Skeletal muscle tissue (tissue), 4 donors: ENCODE results near the gene ZBTB1. TPM values are rescaled to one million over a fixed set of nuclear protein-coding genes. Genes with fewer than 3 reads are reported as not detected.

Experiments
- H3K27ac ChIP-seq: one replicate; pipeline ENCODE4 v1.7.0; 2013; ENCODE audit warnings: mild to moderate bottlenecking, low read depth, low read length, inconsistent platforms
- H3K27me3 ChIP-seq, 3 donors: one replicate each; pipeline ENCODE4 v1.7.0; 2013; ENCODE audit warnings: low read length in 3 of 3; ENCODE audit not compliant: control insufficient read depth in 3 of 3, insufficient read depth in 3 of 3
- H3K36me3 ChIP-seq, 3 donors: one replicate each; pipeline ENCODE4 v1.7.0; 2013; ENCODE audit warnings: low read length in 3 of 3; ENCODE audit not compliant: control insufficient read depth in 3 of 3, insufficient read depth in 3 of 3
- H3K4me1 ChIP-seq, 3 donors: one replicate each; pipeline ENCODE4 v1.7.0; 2013; ENCODE audit warnings: low read length in 3 of 3, mild to moderate bottlenecking in 3 of 3; ENCODE audit not compliant: control insufficient read depth in 3 of 3, insufficient read depth in 3 of 3
- H3K4me3 ChIP-seq, 3 donors: one replicate each; pipeline ENCODE4 v1.7.0; 2013; ENCODE audit warnings: low read length in 3 of 3
- H3K9ac ChIP-seq, 3 donors: one replicate each; pipeline ENCODE4 v1.7.0; 2013; ENCODE audit warnings: low read length in 3 of 3, mild to moderate bottlenecking in 3 of 3, moderate library complexity in 2 of 3, low read depth in 1 of 3
- H3K9me3 ChIP-seq, 3 donors: one replicate each; pipeline ENCODE4 v1.7.0; 2013; ENCODE audit warnings: low read length in 3 of 3; ENCODE audit not compliant: control insufficient read depth in 3 of 3
- total RNA-seq: library from RNA; depleted of rRNA; stranded (reverse); fragments of >200 nt; gene quantifications from one replicate; pipeline ENCODE4 v1.2.3, GENCODE V29; 2014
- donor health status: Osteomylitis.

The ZBTB1 gene
- total RNA-seq, 1 donor from 2014 or later = 32.9 TPM

GRCh38 chr14:64467566-64467965 is 37.0 kb upstream of the ZBTB1 start:
- no peaks in the 10 kb centered on the region for H3K36me3 ChIP-seq
- H3K27me3 ChIP-seq = no peaks in the 10 kb centered on the region
- no peak overlapping the region for H3K27ac ChIP-seq
- no peaks in the 10 kb centered on the region for H3K9me3 ChIP-seq
- H3K4me1 ChIP-seq = peaks cover 5 to 8% (median 7%) of the 10 kb centered on the region in 3 donors
- H3K4me3 ChIP-seq = no peak overlapping the region
- no peak overlapping the region for H3K9ac ChIP-seq

- no peaks in the 10 kb centered on the region for H3K27me3 ChIP-seq
- peaks cover 5 to 8% (median 7%) of the 10 kb centered on the region in 3 donors for H3K4me1 ChIP-seq
- H3K9ac ChIP-seq = no peak overlapping the region
Measured at GRCh38 chr14:64468451-64468850, 36.1 kb upstream of the ZBTB1 start.

GRCh38 chr14:64474041-64474440 is 30.5 kb upstream of the ZBTB1 start:
- H3K9me3 ChIP-seq = no peaks in the 10 kb centered on the region
- no peaks in the 10 kb centered on the region for H3K4me1 ChIP-seq
- H3K27me3 ChIP-seq = no peaks in the 10 kb centered on the region
- H3K9ac ChIP-seq = no peak overlapping the region
- no peak overlapping the region for H3K4me3 ChIP-seq
- no peaks in the 10 kb centered on the region for H3K36me3 ChIP-seq
- no peak overlapping the region for H3K27ac ChIP-seq

More at GRCh38 chr14:64468451-64468850, 36.1 kb upstream of the ZBTB1 start:
- Histone ChIP-seq H3K36me3 (no peaks in the 10 kb centered on the region), H3K27ac (no peak overlapping the region), H3K4me3 (no peak overlapping the region), H3K9me3 (no peaks in the 10 kb centered on the region)

GRCh38 chr14:64474698-64475097 is 29.9 kb upstream of the ZBTB1 start:
- no peaks in the 10 kb centered on the region for H3K9me3 ChIP-seq
- H3K4me3 ChIP-seq = no peak overlapping the region
- no peaks in the 10 kb centered on the region for H3K27me3 ChIP-seq
- no peak overlapping the region for H3K9ac ChIP-seq
- no peak overlapping the region for H3K27ac ChIP-seq
- no peaks in the 10 kb centered on the region for H3K4me1 ChIP-seq
- H3K36me3 ChIP-seq = no peaks in the 10 kb centered on the region

GRCh38 chr14:64475585-64476273 is 28.8 kb upstream of the ZBTB1 start:
- no peak overlapping the region for H3K4me3 ChIP-seq
- H3K9me3 ChIP-seq = no peaks in the 10 kb centered on the region
- H3K9ac ChIP-seq = no peak overlapping the region
- no peaks in the 10 kb centered on the region for H3K36me3 ChIP-seq
- H3K4me1 ChIP-seq = no peaks in the 10 kb centered on the region
- H3K27me3 ChIP-seq = no peaks in the 10 kb centered on the region
- H3K27ac ChIP-seq = no peak overlapping the region

GRCh38 chr14:64476438-64476837 is 28.1 kb upstream of the ZBTB1 start:
- Histone ChIP-seq H3K27me3 (no peaks in the 10 kb centered on the region), H3K4me3 (no peak overlapping the region), H3K4me1 (no peaks in the 10 kb centered on the region), H3K36me3 (no peaks in the 10 kb centered on the region), H3K27ac (no peak overlapping the region), H3K9me3 (no peaks in the 10 kb centered on the region), H3K9ac (no peak overlapping the region)

- Histone ChIP-seq H3K27me3 (no peaks in the 10 kb centered on the region), H3K9me3 (no peaks in the 10 kb centered on the region), H3K27ac (no peak overlapping the region), H3K4me1 (no peaks in the 10 kb centered on the region), H3K4me3 (no peak overlapping the region), H3K36me3 (no peaks in the 10 kb centered on the region), H3K9ac (no peak overlapping the region)
Measured at GRCh38 chr14:64478634-64479250, 25.8 kb upstream of the ZBTB1 start.

- H3K4me3 ChIP-seq = no peak overlapping the region
- H3K27me3 ChIP-seq = no peaks in the 10 kb centered on the region
- H3K9ac ChIP-seq = no peak overlapping the region
- H3K36me3 ChIP-seq = peaks cover 2 to 22% (median 17%) of the 10 kb centered on the region in 3 donors
- H3K27ac ChIP-seq = no peak overlapping the region
- peaks cover 2 to 6% (median 4%) of the 10 kb centered on the region in 3 donors for H3K4me1 ChIP-seq
- no peaks in the 10 kb centered on the region for H3K9me3 ChIP-seq
Measured at GRCh38 chr14:64488590-64489099, 15.9 kb upstream of the ZBTB1 start.

GRCh38 chr14:64491637-64492036 is 12.9 kb upstream of the ZBTB1 start:
- Histone ChIP-seq H3K4me3 (no peak overlapping the region), H3K4me1 (peaks cover 2 to 6% (median 4%) of the 10 kb centered on the region in 3 donors), H3K9ac (no peak overlapping the region), H3K27me3 (no peaks in the 10 kb centered on the region), H3K27ac (no peak overlapping the region), H3K36me3 (peaks cover 2 to 17% (median 16%) of the 10 kb centered on the region in 3 donors), H3K9me3 (no peaks in the 10 kb centered on the region)

GRCh38 chr14:64493455-64493854 is 11.1 kb upstream of the ZBTB1 start:
- peaks cover 0 to 11% (median 10%) of the 10 kb centered on the region in 3 donors for H3K4me1 ChIP-seq
- no peak overlapping the region for H3K9ac ChIP-seq
- no peak overlapping the region for H3K4me3 ChIP-seq
- no peak overlapping the region for H3K27ac ChIP-seq
- H3K9me3 ChIP-seq = no peaks in the 10 kb centered on the region
- no peaks in the 10 kb centered on the region for H3K27me3 ChIP-seq
- H3K36me3 ChIP-seq = peaks cover 0 to 1% (median 0%) of the 10 kb centered on the region in 3 donors
